HPDE6-E6E7 (cell line): ENCODE results near the gene LIPH.
"Not testable (repeated sequence)": the region's sequence is repeated elsewhere in the genome, so short reads cannot be mapped to it uniquely, and the experiment has no call there.

Experiments used
- DNase-seq: peaks from one replicate; pipeline ENCODE4 v3.0.0; 2011; ENCODE audit warnings: missing footprints; ENCODE audit errors: extremely low spot score

The LIPH gene

GRCh38 chr3:185488465-185488864 lies 63.9 kb downstream of the LIPH start:
- DNase-seq: no peak

- no peak for DNase-seq
Measured at GRCh38 chr3:185486394-185486793, 66.0 kb downstream of the LIPH start.

- DNase-seq: no peak
Measured at GRCh38 chr3:185484296-185484695, 68.1 kb downstream of the LIPH start.

- no peak for DNase-seq
Measured at GRCh38 chr3:185479373-185479945, 72.9 kb downstream of the LIPH start.

GRCh38 chr3:185477316-185477715 lies 75.1 kb downstream of the LIPH start:
- no peak for DNase-seq

GRCh38 chr3:185474922-185475321 lies 77.5 kb downstream of the LIPH start:
- not testable (repeated sequence) for DNase-seq

GRCh38 chr3:185473290-185473815 lies 79.0 kb downstream of the LIPH start:
- DNase-seq: no peak

- no peak for DNase-seq
Measured at GRCh38 chr3:185470323-185470722, 82.1 kb downstream of the LIPH start.

- no peak for DNase-seq
Measured at GRCh38 chr3:185469542-185469941, 82.8 kb downstream of the LIPH start.

- DNase-seq: not testable (repeated sequence)
Measured at GRCh38 chr3:185466123-185466522, 86.3 kb downstream of the LIPH start.

GRCh38 chr3:185465471-185465870 lies 86.9 kb downstream of the LIPH start:
- DNase-seq: no peak

- DNase-seq: peak; percentile 19
Measured at GRCh38 chr3:185460719-185461350, 91.6 kb downstream of the LIPH start.

- DNase-seq: no peak
Measured at GRCh38 chr3:185460309-185460708, 92.1 kb downstream of the LIPH start.

- no peak for DNase-seq
Measured at GRCh38 chr3:185457376-185457775, 95.0 kb downstream of the LIPH start.
